Endodermal cell (in vitro differentiated cells): ENCODE measurements around the gene CEP68. TPM values are rescaled to one million over a fixed set of nuclear protein-coding genes. Genes with fewer than 3 reads are reported as not detected.
A peak's percentile ranks its signal among the peaks of the same experiment; 100 is the strongest.
"Not testable (repeated sequence)": the region's sequence is repeated elsewhere in the genome, so short reads cannot be mapped to it uniquely, and the experiment has no call there.

ENCODE experiments used
- DNase-seq: peaks from one replicate; pipeline ENCODE4 v3.0.0-alpha.2; 2017
- H3K27ac ChIP-seq: 2 replicates; pipeline ENCODE4 v1.5.1; 2013; ENCODE audit warnings: mild to moderate bottlenecking, low read depth, low read length, moderate library complexity
- H3K27me3 ChIP-seq: 2 replicates; pipeline ENCODE4 v1.6.1; 2013; ENCODE audit warnings: mild to moderate bottlenecking, low read length, moderate library complexity; ENCODE audit not compliant: insufficient read depth, control insufficient read depth, poor library complexity, severe bottlenecking
- H3K36me3 ChIP-seq: 2 replicates; pipeline ENCODE4 v1.7.0; 2013; ENCODE audit warnings: mild to moderate bottlenecking, low read length, moderate library complexity; ENCODE audit not compliant: control insufficient read depth, insufficient read depth
- H3K4me1 ChIP-seq: one replicate; pipeline ENCODE4 v1.7.0; 2013; ENCODE audit warnings: low read length; ENCODE audit not compliant: control insufficient read depth, insufficient read depth
- H3K4me3 ChIP-seq: 2 replicates; pipeline ENCODE4 v1.5.1; 2013; ENCODE audit warnings: mild to moderate bottlenecking, low read length, moderate library complexity
- H3K9ac ChIP-seq: 2 replicates; pipeline ENCODE4 v1.6.1; 2013; ENCODE audit warnings: mild to moderate bottlenecking, low read length, moderate library complexity; ENCODE audit not compliant: poor library complexity, severe bottlenecking; ENCODE audit errors: extremely low read depth
- H3K9me3 ChIP-seq: 2 replicates; pipeline ENCODE4 v1.6.1; 2013; ENCODE audit warnings: mild to moderate bottlenecking, low read length, moderate library complexity; ENCODE audit not compliant: control insufficient read depth
- H3K27ac Mint-ChIP-seq: 2 replicates; pipeline ENCODE4 v1.8.0; 2020; ENCODE audit warnings: mixed read lengths
- H3K27me3 Mint-ChIP-seq: 2 replicates; pipeline ENCODE4 v1.8.0; 2021; ENCODE audit warnings: mild to moderate bottlenecking, mixed read lengths; ENCODE audit not compliant: insufficient read depth
- H3K36me3 Mint-ChIP-seq: 2 replicates; pipeline ENCODE4 v1.8.0; 2020; ENCODE audit warnings: low read depth, mixed read lengths
- H3K4me1 Mint-ChIP-seq: 2 replicates; pipeline ENCODE4 v1.8.0; 2020; ENCODE audit warnings: mixed read lengths
- H3K4me3 Mint-ChIP-seq: 2 replicates; pipeline ENCODE4 v1.8.0; 2020; ENCODE audit warnings: mild to moderate bottlenecking, moderate library complexity, mixed read lengths
- H3K9me3 Mint-ChIP-seq: 2 replicates; pipeline ENCODE4 v1.8.0; 2020; ENCODE audit warnings: mild to moderate bottlenecking, mixed read lengths
- CTCF ChIP-seq: fragments of 200-600 bp; sonication (generic); conservative IDR thresholded peaks from 2 replicates; pipeline ENCODE4 v1.5.0; 2021; ENCODE audit warnings: antibody characterized with exemption, mild to moderate bottlenecking
- WGBS, 2 experiments: methylation state at CpG; one replicate each; pipeline versions ENCODE4 v1.1.5 to v1.1.7; 2013; ENCODE audit warnings: missing lambda C conversion rate in 2 of 2, mixed read lengths in 1 of 2; ENCODE audit not compliant: insufficient coverage in 1 of 2, insufficient read length in 1 of 2; 5-methylcytosine and 5-hydroxymethylcytosine counted together
- total RNA-seq, 2 donors: library from RNA; stranded (reverse); fragmentation: NEBNext Ultra II Directional in 1 of 2; extraction: Animal tissue kit (Norgen Biotek cat#: 25700) in 1 of 2; gene quantifications; 2 replicates in 1 of 2; 3 replicates in 1 of 2; pipeline ENCODE4 v1.2.1, GENCODE V29; 2021

CEP68 gene
- total RNA-seq, 2 donors from 2014 or later: 13.7 to 17.7 TPM

GRCh38 chr2:65130664-65131175, 74.5 kb downstream of the CEP68 start:
- no peaks in the 10 kb centered on the region for H3K9me3 ChIP-seq
- Mint-ChIP-seq H3K4me3 (peak overlapping the region; percentile 96), H3K9me3 (no peaks in the 10 kb centered on the region), H3K4me1 (peaks cover 35% of the 10 kb centered on the region), H3K27me3 (no peaks in the 10 kb centered on the region), H3K27ac (peak overlapping the region; percentile 97), H3K36me3 (peaks cover 2% of the 10 kb centered on the region)
- peak overlapping the region; percentile 90 for H3K27ac ChIP-seq
- peak overlapping the region; percentile 85 for H3K9ac ChIP-seq
- WGBS, 2 experiments: 17 to 24% methylated on average over 7 to 19 of the region's 19 CpGs
- no peaks in the 10 kb centered on the region for H3K36me3 ChIP-seq
- H3K4me3 ChIP-seq: peak overlapping the region; percentile 90
- no peaks in the 10 kb centered on the region for H3K4me1 ChIP-seq
- TF ChIP-seq CTCF: no peak
- DNase-seq: no peak
- H3K27me3 ChIP-seq: no peaks in the 10 kb centered on the region

DNA sequence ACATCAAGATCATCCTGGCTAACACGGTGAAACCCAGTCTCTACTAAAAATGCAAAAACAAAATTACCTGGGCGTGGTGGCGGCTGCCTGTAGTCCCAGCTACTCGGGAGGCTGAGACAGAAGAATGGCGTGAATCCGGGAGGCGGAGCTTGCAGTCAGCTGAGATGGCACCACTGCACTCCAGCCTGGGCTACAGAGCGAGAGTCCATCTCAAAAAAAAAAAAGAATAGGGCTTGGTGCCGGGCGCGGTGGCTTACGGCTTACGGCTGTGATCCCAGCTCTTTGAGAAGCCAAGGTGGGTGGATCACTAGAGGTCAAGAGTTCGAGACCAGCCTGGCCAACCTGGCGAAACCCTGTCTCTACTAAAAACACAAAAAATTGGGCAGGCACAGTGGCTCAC, 76.7 kb downstream of the CEP68 start:
- not testable (repeated sequence) for H3K9me3 ChIP-seq, H3K27ac Mint-ChIP-seq, H3K9me3 Mint-ChIP-seq, H3K27me3 ChIP-seq, H3K4me3 Mint-ChIP-seq, H3K36me3 Mint-ChIP-seq, H3K27me3 Mint-ChIP-seq, H3K27ac ChIP-seq, DNase-seq, H3K4me3 ChIP-seq, H3K36me3 ChIP-seq, H3K9ac ChIP-seq, H3K4me1 ChIP-seq
- WGBS, 2 experiments: 91 to 95% methylated on average over 12 to 15 of the region's 15 CpGs
- H3K4me1 Mint-ChIP-seq: peaks cover 34% of the 10 kb centered on the region

GRCh38 chr2:65133626-65134025, 77.4 kb downstream of the CEP68 start:
- no peaks in the 10 kb centered on the region for H3K27me3 Mint-ChIP-seq
- Histone ChIP-seq H3K27me3 (no peaks in the 10 kb centered on the region), H3K4me3 (no peak overlapping the region), H3K9me3 (no peaks in the 10 kb centered on the region), H3K36me3 (no peaks in the 10 kb centered on the region), H3K27ac (no peak overlapping the region), H3K4me1 (no peaks in the 10 kb centered on the region), H3K9ac (no peak overlapping the region)
- no peak overlapping the region for H3K27ac Mint-ChIP-seq
- no peak overlapping the region for H3K4me3 Mint-ChIP-seq
- peaks cover 30% of the 10 kb centered on the region for H3K4me1 Mint-ChIP-seq
- no peak for TF ChIP-seq CTCF
- no peak for DNase-seq
- H3K9me3 Mint-ChIP-seq: no peaks in the 10 kb centered on the region
- no peaks in the 10 kb centered on the region for H3K36me3 Mint-ChIP-seq
- 81 to 89% methylated on average over 3 to 4 of the region's 4 CpGs for WGBS, 2 experiments

- no peak overlapping the region for H3K27ac ChIP-seq
- H3K4me3 ChIP-seq: no peak overlapping the region
- Mint-ChIP-seq H3K4me3 (no peak overlapping the region), H3K9me3 (no peaks in the 10 kb centered on the region), H3K27ac (no peak overlapping the region), H3K4me1 (peaks cover 25% of the 10 kb centered on the region), H3K27me3 (no peaks in the 10 kb centered on the region), H3K36me3 (no peaks in the 10 kb centered on the region)
- 94 to 97% methylated on average over 3 to 7 of the region's 7 CpGs for WGBS, 2 experiments
- H3K9ac ChIP-seq: no peak overlapping the region
- no peaks in the 10 kb centered on the region for H3K36me3 ChIP-seq
- DNase-seq: no peak
- H3K9me3 ChIP-seq: no peaks in the 10 kb centered on the region
- TF ChIP-seq CTCF: no peak
- no peaks in the 10 kb centered on the region for H3K4me1 ChIP-seq
- no peaks in the 10 kb centered on the region for H3K27me3 ChIP-seq
Observed at GRCh38 chr2:65134158-65134557, 77.9 kb downstream of the CEP68 start.
